ENCODE data around the gene MORC2.

Gene MORC2

DNA sequence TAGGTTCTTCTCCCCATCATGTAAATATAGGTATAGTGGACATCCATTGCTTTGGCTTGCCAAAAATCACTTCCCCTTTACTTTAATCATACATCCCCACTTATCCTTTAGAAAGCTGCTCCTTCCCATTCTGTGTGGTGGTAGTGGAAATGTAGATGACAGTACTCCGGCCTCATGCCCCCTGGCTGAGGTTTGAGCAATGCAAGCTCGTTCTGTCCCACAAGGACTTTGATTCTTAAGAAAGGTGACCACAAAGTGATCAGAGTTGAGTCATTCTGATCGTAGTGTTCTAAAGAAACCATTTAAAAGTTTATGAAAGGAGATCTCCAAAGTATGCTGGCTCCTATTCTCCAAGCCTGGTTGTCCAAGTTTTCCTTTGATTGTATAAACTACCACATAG is 11.4 kb upstream of the MORC2 start:
- DNase-seq (ENCODE audit: low read depth, low spot score), result no peak
- POLR2A ChIA-PET, result interaction anchor here (2.5 kb wide), 1 partner anchor 11 kb away, joined by 6 read pairs; the partner anchor contains the start of genes MORC2 and TUG1
- TF ChIP-seq, protein P1, sequence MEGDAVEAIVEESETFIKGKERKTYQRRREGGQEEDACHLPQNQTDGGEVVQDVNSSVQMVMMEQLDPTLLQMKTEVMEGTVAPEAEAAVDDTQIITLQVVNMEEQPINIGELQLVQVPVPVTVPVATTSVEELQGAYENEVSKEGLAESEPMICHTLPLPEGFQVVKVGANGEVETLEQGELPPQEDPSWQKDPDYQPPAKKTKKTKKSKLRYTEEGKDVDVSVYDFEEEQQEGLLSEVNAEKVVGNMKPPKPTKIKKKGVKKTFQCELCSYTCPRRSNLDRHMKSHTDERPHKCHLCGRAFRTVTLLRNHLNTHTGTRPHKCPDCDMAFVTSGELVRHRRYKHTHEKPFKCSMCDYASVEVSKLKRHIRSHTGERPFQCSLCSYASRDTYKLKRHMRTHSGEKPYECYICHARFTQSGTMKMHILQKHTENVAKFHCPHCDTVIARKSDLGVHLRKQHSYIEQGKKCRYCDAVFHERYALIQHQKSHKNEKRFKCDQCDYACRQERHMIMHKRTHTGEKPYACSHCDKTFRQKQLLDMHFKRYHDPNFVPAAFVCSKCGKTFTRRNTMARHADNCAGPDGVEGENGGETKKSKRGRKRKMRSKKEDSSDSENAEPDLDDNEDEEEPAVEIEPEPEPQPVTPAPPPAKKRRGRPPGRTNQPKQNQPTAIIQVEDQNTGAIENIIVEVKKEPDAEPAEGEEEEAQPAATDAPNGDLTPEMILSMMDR (IDR thresholded peaks at IDR 0.05; ENCODE audit: insufficient read depth, low read length, missing control alignments), result no peak
- H3K4me3 ChIP-seq (ENCODE audit: low read depth, low read length), result no peak overlapping the region
- CTCF ChIA-PET, result interaction anchor here (0.6 kb wide), 2 partner anchors 8 to 123 kb away, joined by 3 read pairs; no protein-coding TSS in a partner anchor

DNA sequence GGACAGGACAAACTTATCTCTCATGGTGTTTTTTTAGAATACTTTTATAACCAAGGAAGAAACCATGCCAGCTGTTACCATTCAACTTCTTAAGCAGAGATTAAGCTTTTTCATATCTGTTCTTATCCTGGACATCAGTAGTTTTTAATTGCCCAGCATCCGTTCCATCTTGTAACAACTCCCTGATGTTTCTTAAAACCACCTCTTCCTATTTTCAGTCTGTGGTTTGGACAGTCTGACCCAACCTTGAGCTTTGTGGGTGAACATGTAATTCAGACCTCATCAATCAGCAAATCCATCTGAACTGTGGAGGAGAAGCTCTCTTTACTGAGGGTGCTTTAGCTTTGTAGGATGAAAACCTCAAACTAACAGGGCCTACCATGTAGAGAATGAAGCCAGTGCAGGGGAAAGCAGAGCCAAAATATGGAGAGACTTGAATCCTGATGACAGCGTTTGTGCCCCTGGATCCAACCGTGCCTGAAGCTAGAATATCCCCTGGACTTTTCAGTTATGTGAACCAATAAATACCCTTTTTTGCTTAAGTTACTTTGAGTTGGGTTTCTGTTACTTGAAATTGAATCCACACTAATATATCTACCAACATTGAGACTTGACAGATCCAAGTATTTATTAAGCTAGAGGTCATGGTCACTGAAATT is 9.9 kb upstream of the MORC2 start:
- DNase-seq (ENCODE audit: low read depth, low spot score), result no peak
- CTCF ChIA-PET, result interaction anchor here (1.0 to 2.2 kb wide), 2 partner anchors 9 to 39 kb away, joined by 4 to 9 read pairs; partner anchors contain the start of genes MORC2 and TUG1
- TF ChIP-seq, protein P1 (IDR thresholded peaks at IDR 0.05; ENCODE audit: insufficient read depth, low read length, missing control alignments), result no peak
- POLR2A ChIA-PET, result interaction anchor here (0.6 to 2.5 kb wide), 2 partner anchors 9 to 29 kb away, joined by 3 to 6 read pairs; partner anchors contain the start of genes MORC2 and TUG1
- no peak overlapping the region for H3K4me3 ChIP-seq (ENCODE audit: low read depth, low read length)

DNA sequence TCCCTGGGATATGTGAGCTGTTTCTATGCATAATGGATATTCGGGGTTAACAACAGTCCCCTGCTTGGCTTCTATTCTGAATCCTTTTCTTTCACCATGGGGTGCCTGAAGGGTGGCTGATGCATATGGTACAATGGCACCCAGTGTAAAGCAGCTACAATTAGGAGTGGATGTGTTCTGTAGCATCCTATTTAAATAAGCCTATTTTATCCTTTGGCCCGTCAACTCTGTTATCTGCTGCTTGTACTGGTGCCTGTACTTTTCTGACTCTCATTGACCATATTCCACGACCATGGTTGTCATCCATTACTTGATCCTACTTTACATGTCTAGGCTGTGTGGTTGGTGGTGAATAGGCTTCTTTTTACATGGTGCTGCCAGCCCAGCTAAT is 1.8 kb upstream of the MORC2 start:
- peak overlapping the region; percentile 73 for H3K4me3 ChIP-seq (ENCODE audit: low read depth, low read length)
- TF ChIP-seq, protein P1 (IDR thresholded peaks at IDR 0.05; ENCODE audit: insufficient read depth, low read length, missing control alignments), result no peak
- CTCF ChIA-PET, result interaction anchor here (1.4 to 5.7 kb wide), 6 partner anchors 8 to 336 kb away, joined by 4 to 57 read pairs (median 6); no protein-coding TSS in a partner anchor
- POLR2A ChIA-PET, result interaction anchor here (1.2 to 2.3 kb wide), 2 partner anchors 66 to 111 kb away, joined by 5 to 25 read pairs; partner anchors contain the start of gene SMTN
- no peak for DNase-seq (ENCODE audit: low read depth, low spot score)

GRCh38 chr22:30969532-30970355 is 1.2 kb upstream of the MORC2 start:
- peak overlapping the region; percentile 73 for H3K4me3 ChIP-seq (ENCODE audit: low read depth, low read length)
- no peak for DNase-seq (ENCODE audit: low read depth, low spot score)
- TF ChIP-seq, protein P1 (IDR thresholded peaks at IDR 0.05; ENCODE audit: insufficient read depth, low read length, missing control alignments), result no peak
- CTCF ChIA-PET, result interaction anchor here (0.7 to 5.7 kb wide), 10 partner anchors 8 to 261 kb away, joined by 3 to 57 read pairs (median 6); partner anchors contain the start of gene SMTN
- POLR2A ChIA-PET, result interaction anchor here (0.6 to 3.2 kb wide), 9 partner anchors 9 to 138 kb away, joined by 3 to 25 read pairs (median 5); partner anchors contain the start of genes SELENOM and SMTN

GRCh38 chr22:30968924-30969531 is 454 bp upstream of the MORC2 start, which contains the start of gene TUG1:
TSS of gene TUG1 (plus strand) at chr22:30969265.
- TF ChIP-seq, protein P1 (IDR thresholded peaks at IDR 0.05; ENCODE audit: insufficient read depth, low read length, missing control alignments), result no peak
- DNase-seq (ENCODE audit: low read depth, low spot score), result peak; percentile 91
- H3K4me3 ChIP-seq (ENCODE audit: low read depth, low read length), result peak within 1 kb of the TSS; percentile 73
- ChIA-PET CTCF (interaction anchor here (0.9 to 5.7 kb wide), 11 partner anchors 9 to 262 kb away, joined by 3 to 57 read pairs (median 6); partner anchors contain the start of gene SELENOM), POLR2A (interaction anchor here (0.6 to 3.2 kb wide), 13 partner anchors 10 to 187 kb away, joined by 3 to 25 read pairs (median 3); partner anchors contain the start of genes SELENOM and SMTN)

Data from AG04449 (cell line).